ENCODE measurements around the gene AUTS2.

- TF ChIP-seq CTCF (conservative IDR thresholded peaks at IDR 0.05; ENCODE audit: low read length) (no peak), EZH2phosphoT487 (IDR thresholded peaks at IDR 0.05; ENCODE audit: borderline replicate concordance) (no peak)
These were observed 707.9 kb downstream of the AUTS2 start for GRCh38 chr7:70306173-70306572.
